D721Med (cell line): Measurements from ENCODE around the gene ACSF3.

Experiments used
- DNase-seq: peaks from one replicate; pipeline ENCODE4 v3.0.0; 2011; ENCODE audit warnings: low spot score; ENCODE audit not compliant: insufficient read length
- FAIRE-seq: peaks from 2 replicates; lab custom pipeline; 2011; peaks lifted over from hg19 to GRCh38; lab: Jason Lieb, UNC
- CTCF ChIP-seq: IDR thresholded peaks from 2 replicates; pipeline ENCODE4 v1.5.1; 2012; ENCODE audit warnings: mild to moderate bottlenecking, control low read depth; ENCODE audit not compliant: insufficient read depth; ENCODE audit errors: missing control alignments

The ACSF3 gene

GRCh38 chr16:89097392-89097772 is 3.7 kb downstream of the ACSF3 start:
- no peak for TF ChIP-seq CTCF
- FAIRE-seq, result no peak
- DNase-seq, result no peak

DNA sequence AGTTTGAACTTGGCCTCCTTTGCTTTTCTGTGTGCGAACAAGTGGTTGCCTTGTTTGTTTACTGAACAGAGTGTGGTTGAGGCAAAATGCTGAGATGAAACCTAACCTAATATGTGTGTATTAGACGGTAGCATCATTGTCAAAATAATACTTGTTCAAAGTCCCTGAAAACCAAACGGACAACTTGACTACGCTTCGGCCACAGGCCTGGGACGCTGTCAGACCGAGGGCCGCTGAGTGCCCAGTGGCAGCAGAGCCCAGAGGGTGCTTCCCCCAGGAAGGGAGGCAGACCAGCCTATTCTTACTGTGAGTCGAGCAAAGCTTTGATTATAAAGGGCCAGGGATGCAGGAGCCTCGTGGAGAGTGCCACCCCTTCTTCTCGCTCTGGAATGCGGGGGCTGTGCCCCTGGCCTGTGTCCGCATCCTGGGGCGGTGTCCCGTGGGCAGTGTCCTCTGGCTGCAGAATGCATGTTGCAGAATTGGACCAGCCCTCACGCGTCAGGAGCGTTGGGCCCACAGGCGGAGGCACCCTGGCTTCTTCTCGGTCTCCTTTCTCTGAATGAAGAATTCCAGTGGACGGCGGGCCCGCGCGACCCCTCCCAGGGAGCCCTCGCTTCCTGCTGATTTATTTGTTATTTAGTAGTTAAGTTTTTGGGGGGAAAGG is 5.2 kb downstream of the ACSF3 start:
- TF ChIP-seq CTCF, result no peak
- DNase-seq, result no peak
- FAIRE-seq, result no peak

- DNase-seq (no peak), FAIRE-seq (no peak)
- TF ChIP-seq CTCF, result no peak
Measured at GRCh38 chr16:89099905-89100304, 6.3 kb downstream of the ACSF3 start.

DNA sequence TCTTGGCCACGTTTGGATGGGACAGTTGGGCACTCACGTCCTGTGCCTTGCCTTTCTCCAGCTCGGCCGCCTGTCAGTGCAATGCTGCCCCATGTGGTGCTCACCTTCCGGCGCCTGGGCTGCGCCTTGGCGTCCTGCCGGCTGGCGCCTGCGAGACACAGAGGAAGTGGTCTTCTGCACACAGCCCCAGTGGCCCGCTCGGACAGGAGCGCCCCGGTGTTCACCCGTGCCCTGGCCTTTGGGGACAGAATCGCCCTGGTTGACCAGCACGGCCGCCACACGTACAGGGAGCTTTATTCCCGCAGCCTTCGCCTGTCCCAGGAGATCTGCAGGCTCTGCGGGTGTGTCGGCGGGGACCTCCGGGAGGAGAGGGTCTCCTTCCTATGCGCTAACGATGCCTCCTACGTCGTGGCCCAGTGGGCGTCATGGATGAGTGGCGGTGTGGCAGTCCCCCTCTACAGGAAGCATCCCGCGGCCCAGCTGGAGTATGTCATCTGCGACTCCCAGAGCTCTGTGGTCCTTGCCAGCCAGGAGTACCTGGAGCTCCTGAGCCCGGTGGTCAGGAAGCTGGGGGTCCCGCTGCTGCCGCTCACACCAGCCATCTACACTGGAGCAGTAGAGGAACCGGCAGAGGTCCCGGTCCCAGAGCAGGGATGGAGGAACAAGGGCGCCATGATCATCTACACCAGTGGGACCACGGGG is 7.1 kb downstream of the ACSF3 start:
- FAIRE-seq (no peak), DNase-seq (no peak)
- no peak for TF ChIP-seq CTCF

DNA sequence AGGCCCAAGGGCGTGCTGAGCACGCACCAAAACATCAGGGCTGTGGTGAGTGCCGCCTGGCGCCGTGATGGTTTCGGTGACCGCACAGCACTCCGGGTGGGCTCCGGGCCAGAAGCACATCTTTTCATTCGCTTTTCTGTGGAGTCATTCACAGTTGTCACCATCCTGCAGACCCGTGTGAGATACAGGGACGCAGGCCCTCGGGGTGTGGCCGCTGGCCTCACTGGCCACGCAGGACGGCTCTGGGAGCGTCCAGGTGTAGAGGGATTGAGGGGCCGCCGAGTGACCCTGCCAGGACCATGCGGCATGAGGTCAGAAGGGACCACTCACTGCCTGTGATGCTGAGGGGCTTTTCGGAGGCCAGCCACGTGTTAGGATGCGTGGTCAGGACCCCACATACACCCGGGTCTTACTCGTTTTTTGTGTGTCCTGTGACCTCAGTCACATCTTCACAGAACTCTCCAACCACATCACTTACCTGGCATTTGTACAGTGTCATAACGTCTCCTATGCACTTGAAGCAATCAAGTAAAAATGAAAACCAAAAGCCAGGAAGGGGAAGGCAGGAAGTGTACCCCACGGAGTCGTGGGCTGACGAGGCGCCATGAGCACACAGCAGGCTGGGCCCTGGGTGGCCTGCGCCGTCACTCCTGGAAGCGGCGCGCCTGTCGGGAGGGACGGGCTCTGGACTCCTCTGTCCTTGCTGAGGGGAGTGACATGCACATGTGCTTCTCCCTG is 7.8 kb downstream of the ACSF3 start:
- DNase-seq (no peak), FAIRE-seq (no peak)
- no peak for TF ChIP-seq CTCF

- no peak for FAIRE-seq
- TF ChIP-seq CTCF, result no peak
- no peak for DNase-seq
Measured at GRCh38 chr16:89102041-89102471, 8.4 kb downstream of the ACSF3 start.
